Panc1 (cell line): ENCODE results near the gene SDK2. TPM values are rescaled to one million over a fixed set of nuclear protein-coding genes. Genes with fewer than 3 reads are reported as not detected.

ENCODE experiments used
- ATAC-seq: fragments of 200-7000 bp; cut with Tn5 transposase; 2 replicates; pipeline ENCODE4 v1.9.1; 2020; ENCODE audit warnings: mild to moderate bottlenecking, moderate library complexity
- BruUV-seq: library from RNA; stranded (reverse); fragments of 400-500 nt; replicated peaks from 2 replicates; lab custom pipeline; 2021; lab: Mats Ljungman, UMichigan
- CTCF ChIA-PET: fragments of 300-600 bp; sonication (Branson Sonifier 250); formaldehyde crosslinking; loops from one replicate; lab custom pipeline; 2022; ENCODE audit warnings: antibody characterized with exemption; lab: Charles Lee
- POLR2A ChIA-PET: fragments of 300-600 bp; sonication (Branson Sonifier 250); formaldehyde crosslinking; loops from one replicate; lab custom pipeline; 2022; ENCODE audit warnings: antibody characterized with exemption; lab: Charles Lee
- DNase-seq: peaks from one replicate; pipeline ENCODE4 v3.0.0-alpha.2; 2010; ENCODE audit warnings: low read depth, low spot score
- H3K27ac ChIP-seq: 2 replicates; pipeline ENCODE4 v1.5.1; 2011; ENCODE audit warnings: mild to moderate bottlenecking, low read length, inconsistent platforms
- H3K27me3 ChIP-seq: fragments of 200-500 bp; sonication (Bioruptor generic); 2 replicates; pipeline ENCODE4 v1.6.0; 2014; ENCODE audit warnings: low read length, inconsistent platforms; ENCODE audit not compliant: control insufficient read depth, insufficient read depth
- H3K36me3 ChIP-seq: fragments of 200-500 bp; sonication (Bioruptor generic); 2 replicates; pipeline ENCODE4 v1.5.1; 2014; ENCODE audit warnings: inconsistent platforms, mild to moderate bottlenecking, low read length, moderate library complexity; ENCODE audit not compliant: control insufficient read depth, insufficient read depth
- H3K4me1 ChIP-seq: 2 replicates; pipeline ENCODE4 v1.5.1; 2011; ENCODE audit warnings: inconsistent platforms, mild to moderate bottlenecking, low read length, moderate library complexity; ENCODE audit not compliant: control insufficient read depth, insufficient read depth
- H3K4me3 ChIP-seq, 2 experiments: 2 replicates each; pipeline ENCODE4 v1.5.1; 2011 to 2012; ENCODE audit warnings: low read depth in 2 of 2, low read length in 2 of 2, mild to moderate bottlenecking in 2 of 2, inconsistent platforms in 1 of 2, moderate library complexity in 1 of 2
- H3K9me3 ChIP-seq: fragments of 200-500 bp; sonication (Bioruptor generic); 2 replicates; pipeline ENCODE4 v1.5.1; 2014; ENCODE audit warnings: low read depth, mild to moderate bottlenecking, inconsistent platforms, low read length, moderate library complexity; ENCODE audit not compliant: control insufficient read depth, insufficient read depth
- CTCF ChIP-seq: fragments of 450-650 bp; IDR thresholded peaks from 2 replicates; pipeline ENCODE4 v1.5.1; 2017; ENCODE audit warnings: mild to moderate bottlenecking
- REST ChIP-seq, 2 experiments: IDR thresholded peaks; 2 replicates each; pipeline ENCODE4 v1.6.1; 2011 to 2012; ENCODE audit warnings: low read depth in 2 of 2, control low read depth in 1 of 2, low read length in 1 of 2, mild to moderate bottlenecking in 1 of 2, moderate library complexity in 1 of 2; ENCODE audit not compliant: insufficient read depth in 1 of 2
- SIN3A ChIP-seq: IDR thresholded peaks from 2 replicates; pipeline ENCODE4 v1.6.1; 2012; ENCODE audit warnings: low read depth, mild to moderate bottlenecking, low read length, moderate library complexity, borderline replicate concordance; ENCODE audit not compliant: insufficient read depth
- TCF7L2 ChIP-seq: IDR thresholded peaks from 2 replicates; pipeline ENCODE4 v1.6.1; 2011; ENCODE audit warnings: mild to moderate bottlenecking, low read depth, low read length, inconsistent platforms
- in situ Hi-C: cut with HindIII; loops from 2 replicates; pipeline ENCODE4 v1.10.0; 2016; ENCODE audit warnings: low sequenced_read_pairs, low pct_unique_long_range_greater_than_20kb
- intact Hi-C: fragments of 100-400 bp; cut with micrococcal nuclease; formaldehyde crosslinking; loops from one replicate; pipeline ENCODE4 v1.10.0; 2022; ENCODE audit not compliant: unreplicated experiment
- total RNA-seq: library from RNA; stranded (reverse); gene quantifications from one replicate; pipeline ENCODE4 v1.2.1, GENCODE V29; 2021; ENCODE audit not compliant: unreplicated experiment

SDK2 gene
- total RNA-seq, 1 experiment from 2014 or later = 0.41 TPM

GRCh38 chr17:73650617-73651200 is 6.5 kb upstream of the SDK2 start:
- BruUV-seq = no TSS peak
- intact Hi-C loops (loop anchor here (10.0 kb wide), 1 partner anchor 304 kb away; no protein-coding TSS in a partner anchor), in situ Hi-C loops (no loop called here)
- CTCF ChIA-PET = no interaction called here
- H3K27me3 ChIP-seq = peaks cover 51% of the 10 kb centered on the region
- DNase-seq = no peak
- no peak for TF ChIP-seq SIN3A
- TF ChIP-seq TCF7L2 = no peak
- TF ChIP-seq REST (IDR thresholded peaks at IDR 0.05; ENCODE audit: insufficient read depth in 1 of 2, low read depth in 2 of 2, low read length in 1 of 2) = no peak
- no peak for TF ChIP-seq CTCF
- no peak overlapping the region for H3K4me3 ChIP-seq
- no peak for ATAC-seq
- no peaks in the 10 kb centered on the region for H3K9me3 ChIP-seq
- no peaks in the 10 kb centered on the region for H3K4me1 ChIP-seq
- H3K36me3 ChIP-seq = no peaks in the 10 kb centered on the region; the same call in 1 of the 2 replicates
- POLR2A ChIA-PET = no interaction called here
- no peak overlapping the region for H3K27ac ChIP-seq

DNA sequence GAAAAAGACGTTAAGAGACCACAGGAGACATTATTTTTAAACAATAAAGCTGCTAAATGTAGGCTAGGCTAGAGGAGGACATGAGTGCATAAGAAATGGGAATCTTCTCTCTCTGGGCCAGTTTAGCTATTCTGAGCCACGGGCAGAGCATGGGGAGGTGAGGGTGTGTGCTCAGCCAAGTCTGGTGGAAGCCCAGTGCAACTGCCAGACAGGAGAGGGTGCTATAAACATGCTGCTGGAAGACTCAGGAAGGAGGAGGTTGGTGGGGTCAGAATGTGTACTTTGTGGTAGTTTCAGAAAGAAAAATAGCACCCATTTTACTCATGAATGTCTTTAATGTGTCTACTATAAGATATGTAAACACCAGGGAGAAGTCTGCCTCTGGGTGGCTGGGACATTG is 5.9 kb upstream of the SDK2 start:
- TF ChIP-seq CTCF (peak; percentile 50), TCF7L2 (no peak), REST (IDR thresholded peaks at IDR 0.05; ENCODE audit: insufficient read depth in 1 of 2, low read depth in 2 of 2, low read length in 1 of 2) (no peak)
- intact Hi-C loops (loop anchor here (10.0 kb wide), 1 partner anchor 305 kb away; no protein-coding TSS in a partner anchor), in situ Hi-C loops (no loop called here)
- Histone ChIP-seq H3K4me3 (no peak overlapping the region), H3K9me3 (no peaks in the 10 kb centered on the region), H3K27me3 (peaks cover 55% of the 10 kb centered on the region), H3K27ac (no peak overlapping the region), H3K4me1 (no peaks in the 10 kb centered on the region; the same call in 1 of the 2 replicates), H3K36me3 (no peaks in the 10 kb centered on the region; the same call in 1 of the 2 replicates)
- ChIA-PET POLR2A (no interaction called here), CTCF (no interaction called here)
- ATAC-seq (no peak), DNase-seq (no peak)
- no TSS peak for BruUV-seq
